ENCODE data around the gene CYP11A1.

DNA sequence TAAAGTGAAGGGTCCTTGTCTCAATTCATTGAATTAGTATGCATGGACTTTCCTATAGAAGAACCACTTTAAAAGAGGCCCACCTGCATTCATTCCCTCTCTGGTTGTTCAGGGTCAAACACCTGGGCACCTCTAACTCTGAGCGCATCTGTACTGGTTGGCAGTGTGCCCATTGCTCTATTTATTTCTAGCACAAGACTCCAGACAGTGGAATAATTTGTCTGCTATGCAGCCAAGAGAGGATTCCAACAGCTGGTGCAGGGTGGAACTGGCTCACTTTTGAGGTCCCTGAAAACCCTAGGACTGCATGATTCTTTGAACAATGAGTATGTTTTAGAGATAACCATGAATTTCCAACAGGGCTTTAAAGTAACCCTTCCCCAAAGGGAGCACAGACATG lies 73.4 kb downstream of the CYP11A1 start:
- TF ChIP-seq HDAC2 (IDR thresholded peaks at IDR 0.05) (no peak), SREBF2 (IDR thresholded peaks at IDR 0.05) (no peak), POLR2A (IDR thresholded peaks at IDR 0.05; ENCODE audit: low read length) (no peak), MAFK (IDR thresholded peaks at IDR 0.05; ENCODE audit: partially characterized antibody) (no peak), CBX8 (IDR thresholded peaks at IDR 0.05) (no peak)
- TF ChIP-seq, protein P1, sequence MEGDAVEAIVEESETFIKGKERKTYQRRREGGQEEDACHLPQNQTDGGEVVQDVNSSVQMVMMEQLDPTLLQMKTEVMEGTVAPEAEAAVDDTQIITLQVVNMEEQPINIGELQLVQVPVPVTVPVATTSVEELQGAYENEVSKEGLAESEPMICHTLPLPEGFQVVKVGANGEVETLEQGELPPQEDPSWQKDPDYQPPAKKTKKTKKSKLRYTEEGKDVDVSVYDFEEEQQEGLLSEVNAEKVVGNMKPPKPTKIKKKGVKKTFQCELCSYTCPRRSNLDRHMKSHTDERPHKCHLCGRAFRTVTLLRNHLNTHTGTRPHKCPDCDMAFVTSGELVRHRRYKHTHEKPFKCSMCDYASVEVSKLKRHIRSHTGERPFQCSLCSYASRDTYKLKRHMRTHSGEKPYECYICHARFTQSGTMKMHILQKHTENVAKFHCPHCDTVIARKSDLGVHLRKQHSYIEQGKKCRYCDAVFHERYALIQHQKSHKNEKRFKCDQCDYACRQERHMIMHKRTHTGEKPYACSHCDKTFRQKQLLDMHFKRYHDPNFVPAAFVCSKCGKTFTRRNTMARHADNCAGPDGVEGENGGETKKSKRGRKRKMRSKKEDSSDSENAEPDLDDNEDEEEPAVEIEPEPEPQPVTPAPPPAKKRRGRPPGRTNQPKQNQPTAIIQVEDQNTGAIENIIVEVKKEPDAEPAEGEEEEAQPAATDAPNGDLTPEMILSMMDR (IDR thresholded peaks at IDR 0.05), result no peak
- TF ChIP-seq, protein P2, sequence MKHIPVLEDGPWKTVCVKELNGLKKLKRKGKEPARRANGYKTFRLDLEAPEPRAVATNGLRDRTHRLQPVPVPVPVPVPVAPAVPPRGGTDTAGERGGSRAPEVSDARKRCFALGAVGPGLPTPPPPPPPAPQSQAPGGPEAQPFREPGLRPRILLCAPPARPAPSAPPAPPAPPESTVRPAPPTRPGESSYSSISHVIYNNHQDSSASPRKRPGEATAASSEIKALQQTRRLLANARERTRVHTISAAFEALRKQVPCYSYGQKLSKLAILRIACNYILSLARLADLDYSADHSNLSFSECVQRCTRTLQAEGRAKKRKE (CRISPR knock-in tag; IDR thresholded peaks at IDR 0.05; ENCODE audit: low read depth), result no peak
- TF ChIP-seq, protein P3, sequence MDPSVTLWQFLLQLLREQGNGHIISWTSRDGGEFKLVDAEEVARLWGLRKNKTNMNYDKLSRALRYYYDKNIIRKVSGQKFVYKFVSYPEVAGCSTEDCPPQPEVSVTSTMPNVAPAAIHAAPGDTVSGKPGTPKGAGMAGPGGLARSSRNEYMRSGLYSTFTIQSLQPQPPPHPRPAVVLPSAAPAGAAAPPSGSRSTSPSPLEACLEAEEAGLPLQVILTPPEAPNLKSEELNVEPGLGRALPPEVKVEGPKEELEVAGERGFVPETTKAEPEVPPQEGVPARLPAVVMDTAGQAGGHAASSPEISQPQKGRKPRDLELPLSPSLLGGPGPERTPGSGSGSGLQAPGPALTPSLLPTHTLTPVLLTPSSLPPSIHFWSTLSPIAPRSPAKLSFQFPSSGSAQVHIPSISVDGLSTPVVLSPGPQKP (IDR thresholded peaks at IDR 0.05; ENCODE audit: low read depth, low read length), result no peak
- TF ChIP-seq, protein P4, sequence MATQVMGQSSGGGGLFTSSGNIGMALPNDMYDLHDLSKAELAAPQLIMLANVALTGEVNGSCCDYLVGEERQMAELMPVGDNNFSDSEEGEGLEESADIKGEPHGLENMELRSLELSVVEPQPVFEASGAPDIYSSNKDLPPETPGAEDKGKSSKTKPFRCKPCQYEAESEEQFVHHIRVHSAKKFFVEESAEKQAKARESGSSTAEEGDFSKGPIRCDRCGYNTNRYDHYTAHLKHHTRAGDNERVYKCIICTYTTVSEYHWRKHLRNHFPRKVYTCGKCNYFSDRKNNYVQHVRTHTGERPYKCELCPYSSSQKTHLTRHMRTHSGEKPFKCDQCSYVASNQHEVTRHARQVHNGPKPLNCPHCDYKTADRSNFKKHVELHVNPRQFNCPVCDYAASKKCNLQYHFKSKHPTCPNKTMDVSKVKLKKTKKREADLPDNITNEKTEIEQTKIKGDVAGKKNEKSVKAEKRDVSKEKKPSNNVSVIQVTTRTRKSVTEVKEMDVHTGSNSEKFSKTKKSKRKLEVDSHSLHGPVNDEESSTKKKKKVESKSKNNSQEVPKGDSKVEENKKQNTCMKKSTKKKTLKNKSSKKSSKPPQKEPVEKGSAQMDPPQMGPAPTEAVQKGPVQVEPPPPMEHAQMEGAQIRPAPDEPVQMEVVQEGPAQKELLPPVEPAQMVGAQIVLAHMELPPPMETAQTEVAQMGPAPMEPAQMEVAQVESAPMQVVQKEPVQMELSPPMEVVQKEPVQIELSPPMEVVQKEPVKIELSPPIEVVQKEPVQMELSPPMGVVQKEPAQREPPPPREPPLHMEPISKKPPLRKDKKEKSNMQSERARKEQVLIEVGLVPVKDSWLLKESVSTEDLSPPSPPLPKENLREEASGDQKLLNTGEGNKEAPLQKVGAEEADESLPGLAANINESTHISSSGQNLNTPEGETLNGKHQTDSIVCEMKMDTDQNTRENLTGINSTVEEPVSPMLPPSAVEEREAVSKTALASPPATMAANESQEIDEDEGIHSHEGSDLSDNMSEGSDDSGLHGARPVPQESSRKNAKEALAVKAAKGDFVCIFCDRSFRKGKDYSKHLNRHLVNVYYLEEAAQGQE (IDR thresholded peaks at IDR 0.05), result no peak
